HepG2 (cell line): ENCODE results near the gene BEST2. TPM values are rescaled to one million over a fixed set of nuclear protein-coding genes. Genes with fewer than 3 reads are reported as not detected.

ENCODE experiments used
- BCL3 ChIP-seq: sonication (generic); formaldehyde crosslinking; IDR thresholded peaks from 2 replicates; pipeline ENCODE4 v1.5.1; 2020; ENCODE audit warnings: mild to moderate bottlenecking, missing genetic modification reagents, moderate library complexity
- FOXP4 ChIP-seq: sonication (generic); formaldehyde crosslinking; IDR thresholded peaks from 2 replicates; pipeline ENCODE4 v1.4.0; 2020; ENCODE audit warnings: missing genetic modification reagents
- HNF1B ChIP-seq: sonication (generic); formaldehyde crosslinking; IDR thresholded peaks from 2 replicates; pipeline ENCODE4 v1.5.1; 2020; ENCODE audit warnings: mild to moderate bottlenecking, moderate library complexity, missing genetic modification reagents
- HNF4A ChIP-seq: sonication (generic); formaldehyde crosslinking; IDR thresholded peaks from 2 replicates; pipeline ENCODE4 v1.4.0; 2020; ENCODE audit warnings: missing genetic modification reagents
- HNRNPL ChIP-seq: fragments of 200-400 bp; formaldehyde crosslinking; IDR thresholded peaks from 2 replicates; pipeline ENCODE4 v1.6.1; 2017; ENCODE audit warnings: mild to moderate bottlenecking, low read depth, low read length
- RFX3 ChIP-seq: IDR thresholded peaks from 2 replicates; pipeline ENCODE4 v1.6.1; 2016; ENCODE audit warnings: missing biosample characterization, missing genetic modification reagents
- TCF7 ChIP-seq: sonication (generic); IDR thresholded peaks from 2 replicates; pipeline ENCODE4 v1.6.1; 2016; ENCODE audit warnings: antibody characterized with exemption, low read depth
- TRAFD1 ChIP-seq: sonication (generic); formaldehyde crosslinking; IDR thresholded peaks from 2 replicates; pipeline ENCODE4 v1.5.1; 2020; ENCODE audit warnings: missing genetic modification reagents, mild to moderate bottlenecking, borderline replicate concordance
- ZEB1 ChIP-seq: IDR thresholded peaks from 2 replicates; pipeline ENCODE4 v1.6.1; 2012; ENCODE audit warnings: mild to moderate bottlenecking, low read depth, inconsistent platforms; ENCODE audit not compliant: insufficient replicate concordance
- ZNF18 ChIP-seq: sonication (generic); formaldehyde crosslinking; IDR thresholded peaks from 2 replicates; pipeline ENCODE4 v1.8.0; 2022; ENCODE audit warnings: mild to moderate bottlenecking, missing genetic modification reagents; ENCODE audit not compliant: insufficient replicate concordance
- ZNF232 ChIP-seq: sonication (generic); formaldehyde crosslinking; IDR thresholded peaks from 2 replicates; pipeline ENCODE4 v1.4.0; 2020; ENCODE audit warnings: missing genetic modification reagents, borderline replicate concordance
- ZNF296 ChIP-seq: sonication (generic); formaldehyde crosslinking; conservative IDR thresholded peaks from 2 replicates; pipeline ENCODE4 v1.5.0; 2020; ENCODE audit warnings: mild to moderate bottlenecking, missing genetic modification reagents
- ZNF354B ChIP-seq: sonication (generic); formaldehyde crosslinking; IDR thresholded peaks from 2 replicates; pipeline ENCODE4 v1.8.0; 2022; ENCODE audit warnings: mild to moderate bottlenecking, missing genetic modification reagents
- ZNF430 ChIP-seq: sonication (generic); formaldehyde crosslinking; IDR thresholded peaks from 2 replicates; pipeline ENCODE4 v1.9.0; 2021; ENCODE audit warnings: mild to moderate bottlenecking, missing genetic modification reagents
- ZNF569 ChIP-seq: sonication (generic); formaldehyde crosslinking; IDR thresholded peaks from 2 replicates; pipeline ENCODE4 v1.5.0; 2020; ENCODE audit warnings: mild to moderate bottlenecking, missing genetic modification reagents, moderate library complexity, borderline replicate concordance
- ZNF747 ChIP-seq: sonication (generic); formaldehyde crosslinking; IDR thresholded peaks from 2 replicates; pipeline ENCODE4 v1.8.1; 2023; ENCODE audit warnings: missing genetic modification reagents, mild to moderate bottlenecking, borderline replicate concordance
- ZNF792 ChIP-seq: IDR thresholded peaks from 2 replicates; pipeline ENCODE4 v1.6.1; 2016
- polyA plus RNA-seq, 8 experiments: library from polyadenylated mRNA; depleted of rRNA in 3 of 8; stranded (reverse) in 7 of 8; unstranded in 1 of 8; fragments of >200 nt; fragmentation: Illumina TruSeq in 4 of 8; extraction: Trizol in 4 of 8; gene quantifications; 2 replicates each; pipeline versions ENCODE4 v1.2.1 to v1.2.3, GENCODE V29; 2011 to 2016; ENCODE audit warnings: low read depth in 4 of 8, missing spikeins in 1 of 8, mixed read lengths in 1 of 8; ENCODE audit not compliant: insufficient read depth in 1 of 8
- total RNA-seq, 5 experiments: library from RNA; depleted of rRNA; stranded (reverse); fragments of >200 nt; fragmentation: Illumina TruSeq; extraction: Trizol; gene quantifications; 2 replicates each; pipeline ENCODE4 v1.2.3, GENCODE V29; 2016; ENCODE audit warnings: low read depth in 1 of 5
- TF ChIP-seq, protein P1 (sequence below): sonication (generic); formaldehyde crosslinking; IDR thresholded peaks from 2 replicates; pipeline ENCODE4 v1.5.0; 2020; ENCODE audit warnings: missing genetic modification reagents

BEST2 gene
- total and polyA plus RNA-seq, 2 of the 13 experiments (the other 11 are each of a cell fraction or from before 2014, with no cell fraction given) = not detected

GRCh38 chr19:12791345-12792050 is 39.9 kb downstream of the BEST2 start, which contains the start of gene JUNB (continued):
- TF ChIP-seq RFX3 (CRISPR knock-in tag) (no peak; the same call in 1 of the 2 replicates), BCL3 (no peak), TRAFD1 (no peak), ZNF18 (no peak), ZNF430 (CRISPR knock-in tag) (peak; percentile 65; the same call in 1 of the 2 replicates), TCF7 (no peak), ZNF232 (CRISPR knock-in tag) (peak; percentile 62; the same call in 1 of the 2 replicates), ZNF792 (CRISPR knock-in tag) (peak; percentile 96), FOXP4 (no peak; the same call in none of the 2 replicates), HNF4A (CRISPR knock-in tag) (peak; percentile 23; the same call in 1 of the 2 replicates), HNF1B (CRISPR knock-in tag) (peak; percentile 85), ZNF354B (no peak), ZEB1 (peak; percentile 21), ZNF569 (no peak), HNRNPL (0 out of 2 replicates have a peak, but pooled peaks have one; percentile 36), ZNF747 (CRISPR knock-in tag) (peak; percentile 66; the same call in 1 of the 2 replicates), ZNF296 (CRISPR knock-in tag) (no peak)
- TF ChIP-seq, protein P1, sequence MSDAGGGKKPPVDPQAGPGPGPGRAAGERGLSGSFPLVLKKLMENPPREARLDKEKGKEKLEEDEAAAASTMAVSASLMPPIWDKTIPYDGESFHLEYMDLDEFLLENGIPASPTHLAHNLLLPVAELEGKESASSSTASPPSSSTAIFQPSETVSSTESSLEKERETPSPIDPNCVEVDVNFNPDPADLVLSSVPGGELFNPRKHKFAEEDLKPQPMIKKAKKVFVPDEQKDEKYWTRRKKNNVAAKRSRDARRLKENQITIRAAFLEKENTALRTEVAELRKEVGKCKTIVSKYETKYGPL = no peak
